GM12878 (cell line): ENCODE data around the gene HOXD11. TPM values are rescaled to one million over a fixed set of nuclear protein-coding genes. Genes with fewer than 3 reads are reported as not detected.

Experiments used
- ATAC-seq: fragments of 200-7000 bp; cut with Tn5 transposase; 3 replicates; pipeline ENCODE4 v1.9.1; 2020; ENCODE audit warnings: mild to moderate bottlenecking, moderate library complexity
- BruUV-seq: library from RNA; stranded (reverse); fragments of 400-500 nt; replicated peaks from 2 replicates; lab custom pipeline; 2021; lab: Mats Ljungman, UMichigan
- CTCF ChIA-PET: fragments of 300-600 bp; sonication (Branson Sonifier 250); formaldehyde crosslinking; extraction: SDS; loops from one replicate; lab custom pipeline; 2021; ENCODE audit warnings: inconsistent platforms; lab: Yijun Ruan, JAX
- POLR2A ChIA-PET: fragments of 350-600 bp; formaldehyde crosslinking; extraction: SDS; loops from one replicate; lab custom pipeline; 2021; ENCODE audit warnings: inconsistent platforms; lab: Charles Lee
- RAD21 ChIA-PET: fragments of 300-600 bp; sonication (Branson Sonifier 250); formaldehyde crosslinking; loops from one replicate; lab custom pipeline; 2023; ENCODE audit warnings: antibody characterized with exemption; ENCODE audit not compliant: unreplicated experiment; lab: Charles Lee
- SMC1A ChIA-PET: fragments of 300-600 bp; sonication (Branson Sonifier 250); formaldehyde crosslinking; loops from one replicate; lab custom pipeline; 2023; ENCODE audit not compliant: unreplicated experiment, uncharacterized antibody; lab: Charles Lee
- DNase-seq: peaks from one replicate; pipeline ENCODE4 v3.0.0-alpha.2; 2011; ENCODE audit warnings: low read depth, low spot score
- FAIRE-seq: peaks from 3 replicates; lab custom pipeline; 2011; peaks lifted over from hg19 to GRCh38; lab: Jason Lieb, UNC
- H2AFZ ChIP-seq: 2 replicates; pipeline ENCODE4 v1.6.0; 2011; ENCODE audit warnings: low read depth, low read length, control low read depth; ENCODE audit not compliant: control insufficient read depth
- H3K27ac ChIP-seq: 2 replicates; pipeline ENCODE4 v1.5.1; 2011; ENCODE audit warnings: control low read depth; ENCODE audit not compliant: control insufficient read depth, insufficient read depth
- H3K27me3 ChIP-seq, 2 experiments: replicated peaks in 1 of 2; 2 replicates each; pipeline versions ENCODE4 v1.6.0 to v1.6.1; 2011; ENCODE audit warnings: low read length in 1 of 2; ENCODE audit not compliant: control insufficient read depth in 2 of 2, insufficient read depth in 2 of 2
- H3K36me3 ChIP-seq, 2 experiments: 2 replicates each; pipeline ENCODE4 v1.5.1; 2011; ENCODE audit warnings: low read length in 1 of 2; ENCODE audit not compliant: control insufficient read depth in 2 of 2, insufficient read depth in 2 of 2
- H3K4me1 ChIP-seq: 2 replicates; pipeline ENCODE4 v1.6.1; 2011; ENCODE audit warnings: mild to moderate bottlenecking, low read length, moderate library complexity, mixed read lengths; ENCODE audit not compliant: control insufficient read depth, insufficient read depth
- H3K4me2 ChIP-seq: 2 replicates; pipeline ENCODE4 v1.6.0; 2011; ENCODE audit warnings: control low read depth; ENCODE audit not compliant: control insufficient read depth, insufficient read depth
- H3K4me3 ChIP-seq: fragments of 200-600 bp; sonication (generic); 2 replicates; pipeline ENCODE4 v1.5.1; 2016
- H3K79me2 ChIP-seq: 2 replicates; pipeline ENCODE4 v1.6.0; 2011; ENCODE audit warnings: low read length; ENCODE audit not compliant: control insufficient read depth, insufficient read depth
- H3K9ac ChIP-seq: 2 replicates; pipeline ENCODE4 v1.8.0; 2011; ENCODE audit warnings: low read length, control low read depth, mixed read lengths; ENCODE audit not compliant: control insufficient read depth, insufficient read depth
- H3K9me3 ChIP-seq: replicated peaks from 3 replicates; pipeline ENCODE4 v1.5.1; 2011; ENCODE audit warnings: mild to moderate bottlenecking, low read length; ENCODE audit not compliant: control insufficient read depth, insufficient read depth
- H4K20me1 ChIP-seq: 2 replicates; pipeline ENCODE4 v1.6.0; 2011; ENCODE audit not compliant: control insufficient read depth, insufficient read depth
- GABPA ChIP-seq: IDR thresholded peaks from 2 replicates; pipeline ENCODE4 v1.6.1; 2014; ENCODE audit warnings: antibody characterized with exemption, low read depth, mild to moderate bottlenecking, inconsistent platforms
- LARP7 ChIP-seq: fragments of 450-650 bp; IDR thresholded peaks from 2 replicates; pipeline ENCODE4 v1.6.1; 2017; ENCODE audit warnings: mild to moderate bottlenecking
- MAX ChIP-seq: IDR thresholded peaks from 2 replicates; pipeline ENCODE4 v1.6.1; 2012; ENCODE audit warnings: low read depth, low read length, improper control_type of control experiment
- MTA3 ChIP-seq: IDR thresholded peaks from 2 replicates; pipeline ENCODE4 v1.6.1; 2012; ENCODE audit warnings: low read length, inconsistent platforms, borderline replicate concordance
- POU2F2 ChIP-seq: IDR thresholded peaks from 3 replicates; pipeline ENCODE4 v1.6.1; 2011; ENCODE audit warnings: low read depth, mild to moderate bottlenecking, low read length, borderline replicate concordance
- RBBP5 ChIP-seq: fragments of 200-600 bp; sonication (generic); conservative IDR thresholded peaks from 2 replicates; pipeline ENCODE4 v1.6.1; 2016
- RFX5 ChIP-seq: IDR thresholded peaks from 2 replicates; pipeline ENCODE4 v1.6.1; 2011; ENCODE audit warnings: low read depth, low read length, improper control_type of control experiment
- TCF7 ChIP-seq: IDR thresholded peaks from 2 replicates; pipeline ENCODE4 v1.6.1; 2014; ENCODE audit warnings: antibody characterized with exemption, borderline replicate concordance
- WGBS: methylation state at CpG from one replicate; pipeline ENCODE4 v1.1.6; 2016; ENCODE audit warnings: low lambda C conversion rate; ENCODE audit not compliant: insufficient replicate concordance, insufficient coverage; ENCODE audit errors: missing lambda C conversion rate; 5-methylcytosine and 5-hydroxymethylcytosine counted together
- in situ Hi-C: fragments of 300-500 bp; cut with MboI; formaldehyde crosslinking; loops from 9 replicates; pipeline ENCODE4 v1.14.3; 2018; ENCODE audit warnings: mixed read lengths
- intact Hi-C: fragments of 100-400 bp; cut with micrococcal nuclease; formaldehyde crosslinking; loops from one replicate; pipeline ENCODE4 v1.14.2; 2022; ENCODE audit not compliant: unreplicated experiment
- polyA plus RNA-seq, 11 experiments: library from polyadenylated mRNA; depleted of rRNA in 4 of 11; unstranded in 6 of 11; stranded (reverse) in 5 of 11; fragments of >200 nt; fragmentation: Nextera tagmentation in 4 of 11; fragmentation: Illumina TruSeq in 1 of 11; extraction: Ambion mirVana in 4 of 11; extraction: Trizol in 1 of 11; gene quantifications; 1 replicate in 1 of 11; 2 replicates in 10 of 11; pipeline versions ENCODE4 v1.2.1 to v1.2.3, GENCODE V29; 2011 to 2016; ENCODE audit warnings: inconsistent platforms in 2 of 11, missing spikeins in 2 of 11, low read depth in 1 of 11
- total RNA-seq, 4 experiments: library from RNA; depleted of rRNA in 3 of 4; stranded (reverse); fragments of >200 nt in 3 of 4; fragmentation: Illumina TruSeq in 1 of 4; extraction: Trizol in 1 of 4; gene quantifications; 2 replicates each; pipeline versions ENCODE4 v1.2.1 to v1.2.3, GENCODE V29; 2013 to 2021
- TF ChIP-seq, protein P1 (sequence below), 3 experiments: IDR thresholded peaks in 2 of 3; conservative IDR thresholded peaks in 1 of 3; 2 replicates each; pipeline ENCODE4 v1.5.1; 2011; ENCODE audit warnings: low read depth in 3 of 3, low read length in 3 of 3, mild to moderate bottlenecking in 3 of 3, control low read depth in 2 of 3, moderate library complexity in 2 of 3, inconsistent platforms in 1 of 3, mixed read lengths in 1 of 3; ENCODE audit not compliant: control insufficient read depth in 2 of 3, insufficient read depth in 1 of 3; ENCODE audit errors: extremely low read depth in 1 of 3
- TF ChIP-seq, protein P2 (sequence below): fragments of 450-650 bp; IDR thresholded peaks from 2 replicates; pipeline ENCODE4 v1.6.1; 2017; ENCODE audit warnings: mild to moderate bottlenecking

Gene HOXD11
- total and polyA plus RNA-seq, 10 of the 15 experiments (the other 5 are each of a cell fraction or from before 2014, with no cell fraction given), result not detected

- CTCF ChIA-PET, result interaction anchor here (1.5 kb wide), 1 partner anchor 500 kb away, joined by 3 read pairs; no protein-coding TSS in a partner anchor
- Histone ChIP-seq H2AFZ (no peak within 1 kb of the TSS), H3K36me3 (no peaks in the 10 kb centered on the region), H3K27ac (no peak within 1 kb of the TSS), H3K79me2 (no peaks in the 10 kb centered on the region), H3K4me3 (no peak within 1 kb of the TSS), H3K9me3 (no peaks in the 10 kb centered on the region), H3K9ac (no peak within 1 kb of the TSS), H4K20me1 (no peaks in the 10 kb centered on the region), H3K4me2 (no peak within 1 kb of the TSS), H3K27me3 (peaks cover 11 to 40% of the 10 kb centered on the region in 2 experiments), H3K4me1 (no peaks in the 10 kb centered on the region)
- TF ChIP-seq RBBP5, result no peak
- BruUV-seq, result no TSS peak
- in situ Hi-C loops, result no loop called here
- intact Hi-C loops, result no loop called here
- ATAC-seq (no peak), DNase-seq (no peak), FAIRE-seq (no peak)
- SMC1A ChIA-PET, result no interaction called here
- WGBS, result 28% methylated on average over 53 of the region's 55 CpGs
- RAD21 ChIA-PET, result interaction anchor here (0.9 to 1.1 kb wide), 2 partner anchors 11 to 12 kb away, joined by 3 to 4 read pairs; no protein-coding TSS in a partner anchor
- POLR2A ChIA-PET, result no interaction called here
These were observed 44.6 kb downstream of the HOXD11 start, which contains the start of gene HOXD4 for GRCh38 chr2:176151442-176152287. HOXD4 (plus strand) TSS chr2:176151550; CDS start chr2:176151634, 84 bp downstream.

DNA sequence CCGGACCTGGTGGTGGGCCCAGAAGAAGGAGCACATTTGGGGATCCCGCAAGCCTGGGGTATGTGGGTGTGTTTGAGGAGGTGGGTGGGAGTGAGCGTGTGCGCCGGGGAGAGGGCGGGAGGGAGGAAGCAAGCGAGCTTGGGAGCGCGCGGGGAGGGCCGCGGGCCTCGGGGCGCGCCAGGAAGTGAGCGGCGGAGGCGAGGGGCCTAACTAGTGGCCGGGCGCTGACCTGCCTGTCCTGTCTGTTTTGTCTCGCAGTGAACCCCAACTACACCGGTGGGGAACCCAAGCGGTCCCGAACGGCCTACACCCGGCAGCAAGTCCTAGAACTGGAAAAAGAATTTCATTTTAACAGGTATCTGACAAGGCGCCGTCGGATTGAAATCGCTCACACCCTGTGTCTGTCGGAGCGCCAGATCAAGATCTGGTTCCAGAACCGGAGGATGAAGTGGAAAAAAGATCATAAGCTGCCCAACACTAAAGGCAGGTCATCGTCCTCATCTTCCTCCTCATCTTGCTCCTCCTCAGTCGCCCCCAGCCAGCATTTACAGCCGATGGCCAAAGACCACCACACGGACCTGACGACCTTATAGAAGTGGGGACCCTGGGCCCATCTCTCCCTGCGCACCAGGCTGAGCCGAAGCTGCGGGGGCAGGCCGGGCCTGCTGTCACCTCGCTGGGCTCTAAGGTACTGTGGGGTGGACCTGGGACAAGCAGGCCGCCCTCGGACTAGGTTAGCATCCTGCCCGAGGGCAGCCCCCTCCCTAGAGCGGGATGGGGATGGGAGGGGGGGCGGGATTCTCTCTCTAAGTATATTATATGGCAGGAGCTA lies 45.5 kb downstream of the HOXD11 start:
- Histone ChIP-seq H3K9me3 (no peaks in the 10 kb centered on the region), H3K4me2 (no peak overlapping the region), H3K36me3 (no peaks in the 10 kb centered on the region), H4K20me1 (no peaks in the 10 kb centered on the region), H3K4me1 (no peaks in the 10 kb centered on the region), H3K27ac (no peak overlapping the region), H2AFZ (no peak overlapping the region), H3K9ac (no peak overlapping the region), H3K79me2 (no peaks in the 10 kb centered on the region), H3K27me3 (peaks cover 9 to 37% of the 10 kb centered on the region in 2 experiments), H3K4me3 (no peak overlapping the region)
- ChIA-PET CTCF (no interaction called here), SMC1A (no interaction called here), RAD21 (interaction anchor here (0.9 to 1.3 kb wide), 2 partner anchors 13 to 402 kb away, joined by 3 to 4 read pairs; no protein-coding TSS in a partner anchor), POLR2A (interaction anchor here (0.6 kb wide), 1 partner anchor 486 kb away, joined by 4 read pairs; no protein-coding TSS in a partner anchor)
- WGBS, result 36% methylated on average over 37 of the region's 48 CpGs
- FAIRE-seq (no peak), ATAC-seq (no peak), DNase-seq (no peak)
- in situ Hi-C loops, result no loop called here
- no TSS peak for BruUV-seq
- intact Hi-C loops, result no loop called here
- TF ChIP-seq, protein P1, sequence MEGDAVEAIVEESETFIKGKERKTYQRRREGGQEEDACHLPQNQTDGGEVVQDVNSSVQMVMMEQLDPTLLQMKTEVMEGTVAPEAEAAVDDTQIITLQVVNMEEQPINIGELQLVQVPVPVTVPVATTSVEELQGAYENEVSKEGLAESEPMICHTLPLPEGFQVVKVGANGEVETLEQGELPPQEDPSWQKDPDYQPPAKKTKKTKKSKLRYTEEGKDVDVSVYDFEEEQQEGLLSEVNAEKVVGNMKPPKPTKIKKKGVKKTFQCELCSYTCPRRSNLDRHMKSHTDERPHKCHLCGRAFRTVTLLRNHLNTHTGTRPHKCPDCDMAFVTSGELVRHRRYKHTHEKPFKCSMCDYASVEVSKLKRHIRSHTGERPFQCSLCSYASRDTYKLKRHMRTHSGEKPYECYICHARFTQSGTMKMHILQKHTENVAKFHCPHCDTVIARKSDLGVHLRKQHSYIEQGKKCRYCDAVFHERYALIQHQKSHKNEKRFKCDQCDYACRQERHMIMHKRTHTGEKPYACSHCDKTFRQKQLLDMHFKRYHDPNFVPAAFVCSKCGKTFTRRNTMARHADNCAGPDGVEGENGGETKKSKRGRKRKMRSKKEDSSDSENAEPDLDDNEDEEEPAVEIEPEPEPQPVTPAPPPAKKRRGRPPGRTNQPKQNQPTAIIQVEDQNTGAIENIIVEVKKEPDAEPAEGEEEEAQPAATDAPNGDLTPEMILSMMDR (IDR thresholded peaks at IDR 0.05 in 2 of 3, conservative IDR thresholded peaks at IDR 0.05 in 1 of 3; ENCODE audit: control insufficient read depth in 2 of 3, extremely low read depth in 1 of 3, insufficient read depth in 1 of 3, low read depth in 3 of 3, low read length in 3 of 3), result no peak
- no peak for TF ChIP-seq RFX5
- no peak for TF ChIP-seq POU2F2
- no peak for TF ChIP-seq MAX
- TF ChIP-seq LARP7, result no peak
- no peak for TF ChIP-seq TCF7
- TF ChIP-seq MTA3, result no peak
- TF ChIP-seq GABPA, result no peak
- TF ChIP-seq, protein P2, sequence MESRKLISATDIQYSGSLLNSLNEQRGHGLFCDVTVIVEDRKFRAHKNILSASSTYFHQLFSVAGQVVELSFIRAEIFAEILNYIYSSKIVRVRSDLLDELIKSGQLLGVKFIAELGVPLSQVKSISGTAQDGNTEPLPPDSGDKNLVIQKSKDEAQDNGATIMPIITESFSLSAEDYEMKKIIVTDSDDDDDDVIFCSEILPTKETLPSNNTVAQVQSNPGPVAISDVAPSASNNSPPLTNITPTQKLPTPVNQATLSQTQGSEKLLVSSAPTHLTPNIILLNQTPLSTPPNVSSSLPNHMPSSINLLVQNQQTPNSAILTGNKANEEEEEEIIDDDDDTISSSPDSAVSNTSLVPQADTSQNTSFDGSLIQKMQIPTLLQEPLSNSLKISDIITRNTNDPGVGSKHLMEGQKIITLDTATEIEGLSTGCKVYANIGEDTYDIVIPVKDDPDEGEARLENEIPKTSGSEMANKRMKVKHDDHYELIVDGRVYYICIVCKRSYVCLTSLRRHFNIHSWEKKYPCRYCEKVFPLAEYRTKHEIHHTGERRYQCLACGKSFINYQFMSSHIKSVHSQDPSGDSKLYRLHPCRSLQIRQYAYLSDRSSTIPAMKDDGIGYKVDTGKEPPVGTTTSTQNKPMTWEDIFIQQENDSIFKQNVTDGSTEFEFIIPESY, result no peak
